Activated CD4-positive, alpha-beta T cell treated with anti-CD3 and anti-CD28 coated beads for 24 hours (primary cell): Measurements from ENCODE around the gene NEB.
"Not testable (repeated sequence)": the region's sequence is repeated elsewhere in the genome, so short reads cannot be mapped to it uniquely, and the experiment has no call there.

Experiments
- DNase-seq, 2 donors: peaks; one replicate each; pipeline ENCODE4 v3.0.0-alpha.2; 2020; ENCODE audit warnings: low read depth in 2 of 2

The NEB gene

DNA sequence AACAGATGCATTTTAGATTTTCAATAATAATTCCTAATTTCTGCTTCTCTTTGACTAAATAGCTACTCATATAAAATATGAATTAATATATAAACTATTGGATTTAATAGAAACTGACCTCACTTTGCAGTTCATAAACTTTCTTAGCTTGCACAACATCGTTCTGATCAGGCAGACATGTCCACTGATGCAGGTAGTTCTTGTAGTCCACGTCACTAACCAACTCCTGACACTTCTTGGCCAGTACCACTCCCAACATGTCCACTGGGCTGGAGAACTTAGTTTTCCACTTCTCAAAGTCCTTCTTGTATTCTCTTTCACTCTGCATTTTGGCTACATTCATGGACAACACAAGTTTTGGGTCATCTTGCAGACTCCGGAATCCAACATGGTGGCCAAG lies 83.8 kb downstream of the NEB start:
- DNase-seq, result no peak

DNA sequence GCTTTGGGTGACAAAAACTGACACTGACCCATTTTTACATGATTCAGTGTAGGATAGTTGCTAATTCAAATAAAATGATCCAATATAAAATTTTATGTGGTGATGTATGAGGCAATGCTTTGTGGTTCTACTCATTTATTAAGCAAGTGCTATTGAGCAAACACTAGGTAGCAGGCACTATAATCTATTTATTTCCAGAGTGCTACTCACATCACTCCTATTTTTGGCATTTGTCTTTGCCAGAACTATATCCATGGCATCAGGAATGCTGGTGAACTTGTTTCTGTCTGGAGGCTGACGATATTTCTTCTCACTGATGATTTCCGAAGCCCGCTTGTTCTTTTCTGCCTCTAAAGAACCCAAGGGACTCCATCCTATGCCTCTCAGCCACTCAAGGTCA lies 84.3 kb downstream of the NEB start:
- no peak for DNase-seq

DNA sequence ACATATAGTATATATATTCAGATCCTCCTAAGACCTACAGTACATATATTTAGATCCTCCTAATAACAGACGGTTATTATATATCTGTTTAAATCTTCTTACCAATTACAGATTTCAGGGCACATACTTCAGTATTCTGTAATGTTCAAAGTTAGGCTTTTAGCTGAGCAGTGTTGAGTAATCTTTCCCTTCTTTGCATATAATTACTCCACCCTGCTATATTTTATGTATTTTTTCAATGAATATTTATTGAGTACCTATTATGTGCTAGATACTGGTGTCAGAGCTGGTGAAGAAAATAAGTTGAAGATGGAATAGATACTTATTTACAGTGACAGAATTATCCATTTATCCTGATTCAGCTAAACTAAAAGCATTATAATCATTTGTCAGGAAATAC lies 84.9 kb downstream of the NEB start:
- DNase-seq, result no peak

DNA sequence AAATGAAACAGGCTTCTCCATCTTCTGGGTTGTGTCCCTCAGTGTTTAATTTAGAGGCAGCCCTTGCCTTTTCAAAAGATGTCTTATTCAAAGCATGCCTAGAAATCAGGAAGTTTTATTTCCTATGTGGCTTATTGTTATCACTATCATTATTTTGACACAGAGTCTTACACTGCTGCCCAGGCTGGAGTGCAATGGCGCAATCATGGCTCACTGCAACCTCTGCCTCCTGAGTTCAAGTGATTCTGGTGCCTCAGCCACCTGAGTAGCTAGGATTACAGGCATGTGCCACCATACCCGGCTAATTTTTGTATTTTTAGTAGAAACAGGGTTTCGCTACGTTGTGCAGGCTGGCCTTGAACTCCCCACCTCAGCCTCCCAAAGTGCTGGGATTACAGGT lies 87.8 kb downstream of the NEB start:
- not testable (repeated sequence) for DNase-seq

DNA sequence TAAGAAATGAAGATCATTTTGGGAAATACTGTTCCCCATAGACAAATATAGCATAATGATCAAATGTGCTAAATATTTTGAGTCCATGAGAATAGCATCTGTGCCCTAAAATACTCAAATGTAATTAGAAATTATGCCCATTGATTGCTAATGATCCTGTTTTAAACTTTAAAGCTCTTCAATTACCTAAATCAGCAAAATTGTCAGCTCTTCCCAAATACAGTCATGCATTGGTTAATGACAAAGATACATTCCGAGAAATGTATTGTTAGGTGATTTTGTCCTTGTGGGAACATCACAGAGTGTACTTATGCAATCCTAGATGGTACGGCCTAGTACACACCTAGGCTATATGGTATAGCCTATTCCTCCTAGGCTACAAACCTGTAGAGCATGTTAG lies 89.7 kb downstream of the NEB start:
- DNase-seq, result no peak

DNA sequence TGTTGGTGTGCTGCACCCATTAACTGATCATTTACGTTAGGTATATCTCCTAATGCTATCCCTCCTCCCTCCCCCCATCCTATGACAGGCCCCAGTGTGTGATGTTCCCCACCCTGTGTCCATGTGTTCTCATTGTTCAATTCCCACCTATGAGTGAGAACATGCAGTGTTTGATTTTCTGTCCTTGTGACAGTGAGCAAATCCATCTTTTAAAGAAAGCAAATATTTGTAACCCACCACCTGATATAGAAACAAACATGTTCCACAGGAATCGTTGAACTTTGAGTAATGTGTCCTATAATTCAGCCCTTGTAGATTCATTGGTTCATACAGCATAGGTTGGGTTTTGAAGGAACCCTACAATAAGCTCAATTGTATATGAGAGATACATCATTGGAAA lies 92.4 kb downstream of the NEB start:
- not testable (repeated sequence) for DNase-seq

DNA sequence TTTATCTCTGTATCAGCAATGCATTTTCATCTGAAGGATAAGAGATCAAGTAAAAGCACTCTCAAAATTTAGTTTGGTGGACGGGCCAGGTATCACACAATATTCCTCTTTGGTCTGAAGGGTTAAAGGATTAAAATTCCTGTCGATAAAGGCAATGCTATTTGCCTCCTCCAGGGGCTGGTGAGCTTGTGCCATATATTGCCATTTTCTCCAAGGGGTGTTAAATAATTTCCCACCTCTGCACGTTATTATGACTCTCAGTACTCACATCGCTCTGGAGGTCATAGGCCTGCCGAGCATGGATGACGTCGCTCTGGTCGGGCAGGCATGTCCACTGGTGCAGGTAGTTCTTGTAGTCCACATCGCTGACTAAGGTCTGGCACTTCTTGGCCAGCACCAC lies 94.2 kb downstream of the NEB start:
- no peak for DNase-seq

DNA sequence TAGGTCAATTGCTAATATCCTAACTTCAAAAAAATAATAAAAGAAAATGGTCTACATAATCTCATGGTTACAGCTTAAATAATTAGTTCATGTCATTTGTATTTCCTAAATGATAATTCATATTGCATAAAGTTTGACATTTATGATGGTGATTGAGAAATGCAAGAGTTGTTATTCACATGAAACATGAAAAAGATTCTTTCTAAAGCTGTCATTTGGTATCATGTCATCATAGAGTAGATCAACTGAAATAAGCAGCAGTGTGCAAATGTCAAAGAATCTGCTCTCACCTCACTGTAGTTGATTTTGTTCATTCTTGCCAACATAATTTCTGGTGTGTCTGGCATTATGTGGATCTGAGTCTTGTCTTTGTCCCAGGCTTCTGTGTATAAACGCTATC lies 95.3 kb downstream of the NEB start:
- no peak for DNase-seq

DNA sequence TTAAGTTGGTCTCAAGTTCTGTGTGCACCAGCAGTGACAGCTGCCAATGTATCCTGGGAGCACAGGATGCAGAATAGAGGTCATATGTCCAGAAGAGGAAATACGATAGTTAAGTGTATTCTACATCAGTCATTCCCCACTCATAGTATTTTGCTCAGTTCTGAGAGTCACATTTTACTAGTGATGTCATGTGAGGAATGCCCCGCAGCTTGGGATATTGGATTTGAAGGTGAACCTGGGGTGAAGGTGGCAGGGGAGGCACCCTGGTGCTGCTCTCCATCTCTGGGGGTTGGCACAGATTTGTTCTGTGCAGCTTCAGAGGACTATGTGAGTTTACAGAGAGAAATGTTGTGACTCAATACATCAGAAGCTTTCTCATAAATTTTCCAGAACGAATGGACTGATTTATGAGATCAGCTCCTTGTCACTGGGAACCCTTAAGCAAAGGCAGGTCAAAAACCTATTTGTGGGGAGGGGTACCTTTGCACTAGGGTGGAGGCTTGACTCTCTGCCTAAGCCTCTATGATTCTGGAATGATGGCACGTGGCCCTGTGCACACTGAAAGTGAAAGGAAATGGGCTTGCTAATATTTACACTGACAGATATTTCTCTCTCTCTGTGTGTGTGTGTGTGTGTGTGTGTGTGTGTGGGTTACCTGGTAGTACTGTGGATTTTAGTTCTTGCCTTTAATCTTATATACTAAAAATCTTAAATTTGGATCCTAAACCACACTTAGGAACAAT lies 95.9 kb downstream of the NEB start:
- peak in 1 of 2 donors; percentile 3 for DNase-seq

DNA sequence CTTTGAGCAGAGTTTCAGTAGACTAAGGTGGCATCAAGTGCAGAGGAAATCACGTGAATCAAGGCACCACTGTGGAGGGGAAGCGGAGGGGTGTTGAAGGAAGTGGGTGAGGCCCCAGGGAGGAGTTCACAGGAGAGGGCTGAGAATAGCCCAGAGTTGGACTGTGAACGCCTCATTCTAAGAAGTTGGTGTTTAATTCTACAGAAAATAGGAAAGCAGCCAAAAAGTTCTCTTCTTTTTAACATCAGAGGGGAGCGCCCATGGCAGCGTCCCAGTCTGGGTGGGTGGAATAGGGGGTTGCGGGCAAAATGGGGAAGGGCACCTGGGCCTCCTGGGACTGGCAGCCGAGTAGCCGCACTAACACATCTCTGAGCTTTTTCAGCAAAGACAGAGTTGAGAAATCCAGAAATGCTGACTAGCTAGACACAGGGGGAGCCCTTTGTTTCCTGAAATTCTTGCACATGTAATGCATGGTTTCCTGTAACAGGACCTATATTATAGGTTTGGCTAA lies 97.0 kb downstream of the NEB start:
- peak in 1 of 2 donors; percentile 13 for DNase-seq

DNA sequence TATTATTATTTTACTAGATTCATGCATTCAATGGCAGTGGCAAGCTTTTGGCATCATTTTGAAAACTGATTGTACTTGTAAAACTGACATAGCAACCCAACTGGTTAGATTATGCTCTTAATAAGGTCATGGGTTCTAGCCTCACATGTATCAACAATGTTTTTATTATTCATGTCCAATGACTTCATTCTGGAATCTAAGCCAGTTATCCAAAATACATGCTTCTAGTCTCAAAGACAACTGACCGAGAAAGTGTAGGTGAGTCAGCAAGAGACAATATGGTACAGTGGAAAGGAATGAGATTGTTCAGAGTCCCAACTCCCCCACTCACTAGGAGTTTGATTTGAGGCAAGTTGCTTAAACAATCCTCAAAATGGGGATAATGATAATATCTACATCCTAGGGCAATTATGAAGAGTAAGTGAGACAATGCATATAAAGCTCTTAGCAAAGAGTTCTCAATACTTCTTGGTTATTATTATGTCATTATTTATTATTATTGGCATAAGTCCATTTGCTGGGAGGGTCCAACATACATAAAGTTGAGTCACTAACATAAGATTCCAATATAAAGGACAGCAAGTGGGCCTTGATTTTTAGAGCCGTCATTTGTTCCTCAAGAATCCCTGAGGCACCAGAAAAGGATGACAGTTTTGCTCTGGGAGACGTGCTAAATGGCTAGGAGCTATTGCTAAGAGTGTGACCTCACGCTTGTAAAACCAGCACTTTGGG lies 99.4 kb downstream of the NEB start:
- no peak for DNase-seq

DNA sequence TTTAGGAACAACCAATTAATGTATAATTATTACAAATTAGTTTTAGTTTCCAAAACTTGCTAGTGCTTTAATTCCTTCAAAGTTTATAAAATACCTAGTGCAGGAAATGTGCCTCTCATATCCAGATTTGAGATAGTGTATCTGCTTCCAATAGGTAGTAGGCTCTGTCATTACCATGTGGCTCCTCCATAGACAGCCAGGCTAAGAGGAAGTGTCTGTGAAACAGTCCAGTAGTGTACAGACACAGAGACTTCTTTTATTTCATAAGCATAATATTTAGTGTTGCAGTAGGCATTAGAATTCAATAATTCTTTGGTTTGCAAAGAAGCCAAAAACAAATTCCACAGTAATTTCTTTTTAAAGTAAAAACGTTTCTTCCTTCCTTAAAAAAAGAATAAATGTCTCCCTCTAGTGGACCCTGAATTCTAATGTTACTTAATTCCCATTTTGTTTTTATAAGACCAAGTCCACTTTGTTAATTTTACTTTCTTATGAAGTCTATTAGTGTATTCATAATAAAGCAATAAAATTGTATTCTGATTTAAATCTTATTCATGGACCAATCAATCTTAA lies 101.2 kb downstream of the NEB start:
- no peak for DNase-seq

DNA sequence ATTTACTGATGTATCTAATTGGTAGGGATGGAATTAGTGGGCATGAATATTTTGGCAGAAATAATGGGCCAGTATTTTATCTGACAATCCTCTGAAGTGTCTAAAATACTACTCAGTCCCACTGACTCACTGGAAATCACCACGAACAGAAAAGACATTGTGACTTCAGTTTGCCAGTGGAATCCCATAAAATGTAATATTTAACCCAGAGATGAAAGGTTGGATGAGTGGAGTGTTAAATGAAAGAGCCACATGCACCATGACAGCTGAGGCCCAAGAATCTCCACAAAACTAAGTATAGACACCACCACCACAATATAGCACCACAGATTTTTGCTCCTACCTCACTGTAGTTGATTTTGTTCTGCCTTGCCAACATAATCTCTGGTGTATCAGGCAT lies 103.9 kb downstream of the NEB start:
- no peak for DNase-seq

DNA sequence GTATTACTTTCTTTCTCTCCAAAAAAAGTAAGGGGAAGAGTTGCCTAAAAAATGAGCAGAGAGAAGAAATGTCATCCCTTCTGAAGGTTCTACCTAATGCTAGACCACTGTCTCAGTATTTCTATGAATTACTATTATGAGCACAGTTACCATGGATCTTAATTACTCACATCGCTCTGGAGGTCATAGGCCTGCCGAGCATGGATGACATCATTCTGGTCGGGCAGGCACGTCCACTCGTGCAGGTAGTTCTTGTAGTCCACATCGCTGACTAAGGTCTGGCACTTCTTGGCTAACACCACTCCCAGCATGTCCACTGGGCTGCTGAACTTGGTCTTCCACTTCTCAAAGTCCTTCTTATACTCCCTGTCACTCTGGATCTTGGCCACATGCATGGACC lies 106.9 kb downstream of the NEB start:
- DNase-seq, result no peak

DNA sequence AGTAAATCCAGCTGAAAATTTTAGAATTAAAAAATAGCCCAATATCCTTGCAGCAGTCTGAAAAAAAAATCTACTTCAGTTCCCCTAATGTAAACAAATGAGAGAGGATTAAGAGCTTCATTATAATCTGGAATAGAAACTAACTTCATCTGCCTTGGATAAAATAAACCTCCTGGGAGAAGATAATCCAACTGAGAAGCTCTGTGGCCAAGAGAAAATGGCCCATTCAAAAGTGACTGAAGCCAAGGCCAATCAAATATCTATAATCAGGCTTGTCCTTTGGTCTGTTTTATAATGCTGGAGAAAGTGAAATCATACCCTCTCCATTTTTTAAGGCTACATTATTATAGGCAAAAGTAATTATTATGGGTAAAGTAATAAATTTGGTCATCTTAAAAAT lies 110.0 kb downstream of the NEB start:
- DNase-seq, result no peak

DNA sequence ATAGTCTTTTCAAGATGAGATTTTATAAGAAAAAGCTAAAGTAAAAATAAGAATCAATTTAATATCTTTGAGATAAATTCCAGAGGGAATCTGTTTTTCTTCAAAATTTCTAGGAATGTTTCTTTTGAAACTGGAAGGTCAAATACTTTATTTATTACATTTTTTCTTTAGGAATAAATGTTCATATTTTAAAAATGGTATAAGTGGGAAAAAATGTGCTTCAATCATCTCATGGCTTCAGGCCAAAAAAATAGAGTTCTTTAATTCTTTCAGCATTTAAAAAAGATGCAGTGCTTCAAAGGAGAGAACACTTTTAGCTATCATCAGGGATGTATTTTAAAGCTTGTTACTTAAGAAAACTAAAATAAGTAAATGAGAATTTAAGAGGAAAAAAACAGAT lies 110.6 kb downstream of the NEB start:
- DNase-seq, result no peak

DNA sequence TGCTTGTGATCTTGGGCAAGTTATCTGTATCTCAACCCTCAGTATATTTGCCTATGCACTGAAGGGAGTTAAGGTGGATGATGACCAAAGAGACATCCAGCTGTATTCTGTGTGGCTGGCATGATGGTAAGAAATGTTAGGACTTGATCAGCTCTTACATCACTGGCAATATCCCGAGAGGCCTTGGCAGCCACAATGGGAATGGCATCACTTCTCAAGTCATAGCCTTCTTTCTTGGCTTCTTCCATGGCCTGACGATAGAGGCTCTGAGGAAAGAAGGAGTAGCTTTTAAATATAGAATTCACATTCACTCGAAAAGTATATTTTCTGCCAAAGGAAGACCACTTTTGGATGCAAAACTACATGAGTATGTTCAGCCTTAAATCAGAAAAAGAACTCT lies 113.5 kb downstream of the NEB start:
- DNase-seq, result no peak

DNA sequence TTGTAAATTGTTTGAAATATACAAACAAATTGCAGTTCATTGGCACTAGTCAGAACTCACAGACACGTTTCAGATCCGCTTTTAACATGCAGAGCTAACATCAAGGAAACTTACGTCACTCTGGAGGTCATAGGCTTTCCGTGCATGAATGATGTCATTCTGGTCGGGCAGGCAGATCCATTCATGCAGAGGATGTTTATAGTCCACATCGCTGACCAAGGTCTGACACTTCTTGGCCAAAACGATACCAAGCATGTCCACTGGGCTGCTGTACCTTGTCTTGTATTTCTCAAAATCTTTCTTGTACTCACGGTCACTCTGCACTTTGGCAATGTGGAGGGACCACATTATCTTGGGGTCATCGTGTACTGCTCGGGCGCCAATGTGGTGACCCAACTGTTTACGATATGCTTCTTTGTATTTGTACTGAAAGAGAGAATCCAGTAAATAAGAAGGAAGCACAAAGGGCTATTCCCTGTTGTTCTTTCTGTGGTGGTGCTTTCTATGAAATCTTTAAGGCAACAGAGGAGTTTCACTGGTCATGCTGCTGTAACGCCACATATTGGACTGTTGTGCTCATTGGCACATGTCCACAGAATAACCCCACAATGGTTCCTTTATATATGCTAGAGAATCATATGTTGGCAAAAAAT lies 114.8 kb downstream of the NEB start:
- DNase-seq, result no peak

DNA sequence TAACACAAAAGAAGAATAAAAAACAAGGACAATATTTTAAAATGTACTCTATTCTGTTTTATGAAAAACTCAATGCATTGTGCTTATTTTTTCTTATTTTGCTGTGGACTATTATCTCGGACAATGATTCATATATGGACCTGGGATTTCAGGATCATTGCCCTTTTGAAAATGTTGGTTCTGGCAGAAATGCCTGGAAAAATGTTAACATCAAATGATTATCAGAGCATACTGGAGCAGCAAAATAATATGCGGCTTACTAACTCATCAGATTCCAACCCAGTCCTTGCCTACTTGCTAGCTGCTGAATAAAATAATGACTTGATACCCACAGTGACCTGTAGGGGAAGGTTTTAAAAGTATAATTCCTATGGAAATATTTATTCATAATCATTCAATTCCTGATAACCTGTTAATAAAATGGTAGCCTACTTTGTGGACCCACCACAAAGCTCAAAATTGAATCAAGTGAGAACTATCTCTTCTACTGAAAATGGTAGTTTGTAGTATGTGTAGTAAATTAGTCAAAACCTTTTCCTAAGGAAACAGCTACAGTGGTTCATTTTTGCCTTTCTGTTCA lies 117.4 kb downstream of the NEB start:
- no peak for DNase-seq

DNA sequence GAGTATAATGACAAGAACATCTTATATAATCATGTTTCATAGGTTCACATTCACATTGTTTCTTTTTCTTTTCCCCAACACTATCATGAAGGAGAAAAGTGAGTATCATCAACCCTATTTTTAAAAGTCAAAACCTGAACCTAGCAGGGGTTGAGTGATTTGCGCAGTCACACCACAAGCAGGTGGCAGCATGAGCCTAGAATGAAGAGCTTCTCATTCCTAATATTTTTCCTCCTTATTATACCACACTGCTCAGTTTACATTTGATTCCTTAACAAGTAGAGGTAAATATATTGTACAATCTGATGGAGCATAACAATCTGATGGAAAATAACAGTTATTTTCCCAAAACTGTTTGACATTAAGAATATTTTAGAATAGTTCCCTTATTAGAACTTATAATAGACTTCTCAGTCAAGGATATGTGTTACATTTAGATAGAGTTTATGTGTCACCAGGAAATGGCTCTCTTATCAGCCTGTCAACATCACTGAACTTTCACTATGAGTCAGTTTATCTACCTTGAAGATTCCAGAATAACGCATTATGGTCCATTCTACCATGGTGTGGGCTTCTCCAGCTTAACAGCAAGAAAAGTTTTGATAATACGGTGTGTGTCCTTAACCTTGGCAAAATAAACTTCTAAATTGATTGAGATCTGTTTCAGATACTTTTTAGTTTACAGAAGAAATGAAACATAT lies 119.5 kb downstream of the NEB start:
- no peak for DNase-seq

DNA sequence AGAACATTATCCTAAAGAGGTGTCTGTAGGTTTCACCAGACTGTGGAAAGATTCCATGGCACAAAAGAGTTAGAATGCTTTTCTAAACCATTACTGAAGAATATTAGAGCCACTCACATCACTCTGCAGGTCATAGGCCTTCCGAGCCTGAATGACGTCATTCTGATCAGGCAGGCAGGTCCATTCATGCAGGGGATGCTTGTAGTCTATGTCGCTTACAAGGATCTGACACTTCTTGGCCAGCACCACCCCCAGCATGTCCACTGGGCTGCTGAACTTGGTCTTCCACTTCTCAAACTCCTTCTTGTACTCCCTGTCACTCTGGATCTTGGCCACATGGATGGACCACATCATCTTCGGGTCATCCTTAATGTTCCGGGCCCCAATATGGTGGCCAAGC lies 120.1 kb downstream of the NEB start:
- DNase-seq, result no peak

DNA sequence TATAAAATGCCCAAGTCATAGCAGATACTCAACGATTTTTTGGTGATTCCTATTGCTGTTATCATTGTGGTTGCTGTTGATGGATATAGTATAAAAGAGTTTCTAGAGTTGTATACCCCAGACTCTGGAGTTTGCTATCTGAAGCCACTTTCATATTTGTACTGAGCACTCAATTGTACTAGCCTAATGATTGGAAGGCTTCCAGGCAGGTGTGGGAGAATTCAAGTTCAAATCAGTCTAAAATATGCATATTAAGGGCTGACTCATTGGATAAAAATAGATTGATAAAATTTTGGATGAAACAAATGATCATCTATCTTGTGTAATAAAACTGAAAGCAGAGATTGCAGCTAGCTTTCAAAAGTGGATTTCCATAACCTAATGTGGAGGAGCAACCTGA lies 122.9 kb downstream of the NEB start:
- DNase-seq, result no peak
